Left renal pelvis (tissue), 4 donors: ENCODE results near the gene DNAJB7. TPM values are rescaled to one million over a fixed set of nuclear protein-coding genes. Genes with fewer than 3 reads are reported as not detected.
"Not testable (repeated sequence)": the region's sequence is repeated elsewhere in the genome, so short reads cannot be mapped to it uniquely, and the experiment has no call there.

Experiments
- DNase-seq, 4 donors: peaks; one replicate each; pipeline ENCODE4 v3.0.0-alpha.2; 2013; ENCODE audit warnings: low read depth in 4 of 4, low spot score in 3 of 4
- polyA plus RNA-seq, 4 donors: library from polyadenylated mRNA; unstranded; fragments of 120-200 nt; gene quantifications; one replicate each; pipeline ENCODE4 v1.2.1, GENCODE V29; 2013; ENCODE audit not compliant: insufficient read length in 4 of 4

The DNAJB7 gene
- polyA plus RNA-seq, 4 donors: 0.32 to 0.81 (median 0.41) TPM

- not testable (repeated sequence) for DNase-seq
Observed at GRCh38 chr22:40845816-40846215, 16.1 kb downstream of the DNAJB7 start.

GRCh38 chr22:40844951-40845350 lies 17.0 kb downstream of the DNAJB7 start:
- DNase-seq: no peak

- no peak for DNase-seq
Observed at GRCh38 chr22:40838486-40838885, 23.4 kb downstream of the DNAJB7 start.

GRCh38 chr22:40834619-40835018 lies 27.3 kb downstream of the DNAJB7 start:
- DNase-seq: no peak

- DNase-seq: no peak
Observed at GRCh38 chr22:40829131-40829530, 32.8 kb downstream of the DNAJB7 start.

GRCh38 chr22:40826984-40827741 lies 34.8 kb downstream of the DNAJB7 start:
- DNase-seq: no peak

GRCh38 chr22:40826292-40826691 lies 35.6 kb downstream of the DNAJB7 start:
- DNase-seq: not testable (repeated sequence)

GRCh38 chr22:40823426-40823825 lies 38.5 kb downstream of the DNAJB7 start:
- no peak for DNase-seq

GRCh38 chr22:40819599-40820140 lies 42.2 kb downstream of the DNAJB7 start:
- DNase-seq: peak in 1 of 4 donors; percentile 18

GRCh38 chr22:40818747-40819598 lies 42.9 kb downstream of the DNAJB7 start, which contains the start of gene SLC25A17:
TSS of gene SLC25A17 (minus strand) at chr22:40819346. CDS start at chr22:40819248, 98 bp downstream.
- peak; percentile 48 to 75 (median 72) for DNase-seq

- DNase-seq: no peak
Observed at GRCh38 chr22:40818192-40818746, 43.6 kb downstream of the DNAJB7 start.

- DNase-seq: no peak
Observed at GRCh38 chr22:40817737-40818136, 44.2 kb downstream of the DNAJB7 start.

GRCh38 chr22:40813912-40814315 lies 48.0 kb downstream of the DNAJB7 start:
- no peak for DNase-seq

Other genes with a start within 250 kb of the DNAJB7 start
- gene MRTFA, start 225.4 kb downstream of the DNAJB7 start, polyA plus RNA-seq: 10 to 100 TPM; 20.2 to 31.3 (median 22.6) TPM
- gene MCHR1, start 182.6 kb downstream of the DNAJB7 start, polyA plus RNA-seq: under 1 TPM; 0.18 to 0.29 (median 0.21) TPM
- 10 to 100 TPM; 29.6 to 41.7 (median 40.1) TPM for gene SLC25A17, start 42.8 kb downstream of the DNAJB7 start, polyA plus RNA-seq
- gene ST13, start 5.5 kb downstream of the DNAJB7 start, polyA plus RNA-seq: 100 to 1,000 TPM; 470 to 690 (median 582) TPM
- gene XPNPEP3, start 5.0 kb downstream of the DNAJB7 start, polyA plus RNA-seq: 10 to 100 TPM; 15.0 to 25.4 (median 18.2) TPM
- gene RBX1, start 89.3 kb upstream of the DNAJB7 start, polyA plus RNA-seq: 10 to 100 TPM; 62.1 to 70.9 (median 68.4) TPM
- 10 to 100 TPM; 50.6 to 79.5 (median 56.7) TPM for gene EP300, start 230.5 kb upstream of the DNAJB7 start, polyA plus RNA-seq